Measurements from ENCODE around the gene ANXA4. TPM values are rescaled to one million over a fixed set of nuclear protein-coding genes. Genes with fewer than 3 reads are reported as not detected.
"Not testable (repeated sequence)": the region's sequence is repeated elsewhere in the genome, so short reads cannot be mapped to it uniquely, and the experiment has no call there.

ANXA4 gene
- total RNA-seq, 4 donors from 2014 or later = 33.3 to 125 (median 99.4) TPM

DNA sequence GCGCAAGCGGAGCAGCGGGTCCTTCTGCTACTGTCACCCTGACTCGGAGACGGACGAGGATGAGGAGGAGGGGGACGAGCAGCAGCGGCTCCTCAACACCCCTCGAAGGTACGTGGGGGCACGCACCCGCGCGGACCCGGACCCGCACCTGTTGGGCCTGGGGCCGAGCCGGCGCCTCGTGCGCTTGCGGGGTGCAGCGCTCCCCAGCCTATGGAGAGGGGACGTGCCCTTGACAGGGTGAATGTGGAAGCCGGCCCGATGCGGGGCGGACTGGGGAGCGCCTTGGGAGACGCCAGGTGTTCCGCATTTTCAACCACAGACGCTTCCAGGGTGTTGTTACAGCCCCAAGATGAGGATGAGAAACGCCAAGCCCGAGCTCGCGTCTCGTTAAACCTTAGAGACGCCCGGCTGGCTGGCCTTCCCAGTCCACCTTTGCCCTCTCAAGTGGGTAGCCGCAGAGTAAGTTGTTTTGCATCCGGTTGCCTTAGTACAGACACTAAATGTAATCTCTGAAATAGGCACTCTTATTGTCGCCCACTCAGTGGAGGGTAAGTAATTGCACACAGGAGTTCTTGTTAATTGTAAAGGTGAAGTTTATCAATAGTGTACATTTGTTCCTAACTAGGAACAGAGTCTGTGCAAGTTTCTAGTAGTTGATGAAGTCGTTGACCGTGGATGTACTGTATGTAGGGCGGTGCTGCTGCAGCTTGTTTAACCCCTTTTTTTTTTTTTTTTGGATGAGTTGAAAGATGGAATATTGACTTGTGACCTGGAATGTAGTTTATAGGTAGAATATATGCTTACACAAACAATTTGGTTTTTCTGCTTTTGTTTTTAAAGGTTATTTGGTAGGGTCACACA, 88.3 kb downstream of the ANXA4 start:
- intact Hi-C loops (cut with DNase I; ENCODE audit: low total_unique reads) (no loop called here), in situ Hi-C loops (cut with MboI; ENCODE audit: low pct_ligation_motif_present in 1 of 4, low pct_unique_long_range_greater_than_20kb in 1 of 4, low sequenced_read_pairs in 3 of 4) (no loop called here)
- Histone ChIP-seq H3K27ac (peak overlapping the region; percentile 90 to 95 (median 92)), H3K9me3 (no peaks in the 10 kb centered on the region), H3K27me3 (no peaks in the 10 kb centered on the region), H3K4me3 (peak overlapping the region; percentile 88 to 99 (median 91)), H3K4me1 (peaks cover 14 to 42% (median 27%) of the 10 kb centered on the region in 4 donors), H3K36me3 (no peaks in the 10 kb centered on the region)
- TF ChIP-seq POLR2AphosphoS5 (IDR thresholded peaks at IDR 0.05) (peak in 1 of 3 donors; percentile 9), EP300 (IDR thresholded peaks at IDR 0.05; ENCODE audit: low read depth) (no peak)
- WGBS, 2 donors (ENCODE audit: low coverage in 1 of 2) = 1 to 5% methylated on average over 3 to 41 of the region's 45 CpGs
- peak; percentile 60 for DNase-seq

DNA sequence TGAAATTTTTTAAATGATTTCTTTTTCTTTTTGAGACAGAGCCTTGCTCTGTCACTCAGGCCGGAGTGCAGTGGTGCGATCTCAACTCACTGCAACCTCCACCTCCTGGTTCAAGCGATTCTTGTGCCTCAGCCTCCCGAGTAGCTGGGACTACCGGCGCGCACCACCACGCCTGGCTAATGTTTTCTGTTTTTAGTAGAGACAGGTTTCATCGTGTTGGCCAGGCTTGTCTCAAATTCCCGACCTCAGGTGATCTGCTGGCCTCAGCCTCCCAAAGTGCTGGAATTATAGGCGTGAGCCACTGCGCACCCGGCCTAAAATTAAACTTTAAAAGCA, 88.9 kb downstream of the ANXA4 start:
- Histone ChIP-seq H3K4me3 (peak overlapping the region in 3 of 4 donors; percentile 88 to 91 (median 91)), H3K27ac (peak overlapping the region; percentile 90 to 95 (median 92)), H3K4me1 (peaks cover 14 to 42% (median 27%) of the 10 kb centered on the region in 4 donors)
- H3K36me3 ChIP-seq; intact Hi-C loops (cut with DNase I; ENCODE audit: low total_unique reads); DNase-seq; H3K27me3 ChIP-seq; H3K9me3 ChIP-seq; in situ Hi-C loops (cut with MboI; ENCODE audit: low pct_ligation_motif_present in 1 of 4, low pct_unique_long_range_greater_than_20kb in 1 of 4, low sequenced_read_pairs in 3 of 4): not testable (repeated sequence)
- WGBS, 2 donors (ENCODE audit: low coverage in 1 of 2) = 81 to 85% methylated on average over 7 to 13 of the region's 13 CpGs

DNA sequence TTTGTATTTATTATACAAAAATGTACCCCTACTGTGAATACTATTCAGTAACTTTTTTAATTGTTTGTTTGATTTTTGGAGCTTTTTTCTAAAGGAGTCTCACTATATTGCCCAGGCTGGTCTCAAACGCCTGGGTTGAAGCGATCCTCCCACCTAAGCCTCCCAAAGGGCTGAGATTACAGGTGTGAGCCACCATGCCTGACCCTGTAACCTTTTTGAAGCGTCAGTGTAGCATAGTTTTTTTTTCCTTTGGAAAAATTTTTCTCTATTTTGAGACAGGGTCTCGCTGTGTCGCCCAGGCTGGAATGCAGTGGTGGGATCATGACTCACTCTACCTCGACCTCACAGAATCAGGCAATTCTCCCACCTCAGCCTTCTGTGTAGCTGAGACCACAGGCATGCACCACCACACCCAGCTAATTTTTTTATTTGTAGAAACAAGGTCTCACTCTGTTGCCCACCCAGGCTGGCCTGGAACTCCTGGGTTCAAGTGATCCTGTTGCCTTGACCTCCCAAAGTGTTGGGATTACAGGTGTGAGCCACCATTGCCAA, 89.5 kb downstream of the ANXA4 start:
- in situ Hi-C loops (cut with MboI; ENCODE audit: low pct_ligation_motif_present in 1 of 4, low pct_unique_long_range_greater_than_20kb in 1 of 4, low sequenced_read_pairs in 3 of 4) (no loop called here), intact Hi-C loops (cut with DNase I; ENCODE audit: low total_unique reads) (no loop called here)
- 90 to 100% methylated on average over 1 to 6 of the region's 6 CpGs for WGBS, 2 donors (ENCODE audit: low coverage in 1 of 2)
- Histone ChIP-seq H3K9me3 (no peaks in the 10 kb centered on the region), H3K27me3 (no peaks in the 10 kb centered on the region), H3K27ac (no peak overlapping the region), H3K4me3 (no peak overlapping the region), H3K36me3 (no peaks in the 10 kb centered on the region), H3K4me1 (peaks cover 14 to 42% (median 27%) of the 10 kb centered on the region in 4 donors)
- DNase-seq = no peak
- TF ChIP-seq, protein P1, sequence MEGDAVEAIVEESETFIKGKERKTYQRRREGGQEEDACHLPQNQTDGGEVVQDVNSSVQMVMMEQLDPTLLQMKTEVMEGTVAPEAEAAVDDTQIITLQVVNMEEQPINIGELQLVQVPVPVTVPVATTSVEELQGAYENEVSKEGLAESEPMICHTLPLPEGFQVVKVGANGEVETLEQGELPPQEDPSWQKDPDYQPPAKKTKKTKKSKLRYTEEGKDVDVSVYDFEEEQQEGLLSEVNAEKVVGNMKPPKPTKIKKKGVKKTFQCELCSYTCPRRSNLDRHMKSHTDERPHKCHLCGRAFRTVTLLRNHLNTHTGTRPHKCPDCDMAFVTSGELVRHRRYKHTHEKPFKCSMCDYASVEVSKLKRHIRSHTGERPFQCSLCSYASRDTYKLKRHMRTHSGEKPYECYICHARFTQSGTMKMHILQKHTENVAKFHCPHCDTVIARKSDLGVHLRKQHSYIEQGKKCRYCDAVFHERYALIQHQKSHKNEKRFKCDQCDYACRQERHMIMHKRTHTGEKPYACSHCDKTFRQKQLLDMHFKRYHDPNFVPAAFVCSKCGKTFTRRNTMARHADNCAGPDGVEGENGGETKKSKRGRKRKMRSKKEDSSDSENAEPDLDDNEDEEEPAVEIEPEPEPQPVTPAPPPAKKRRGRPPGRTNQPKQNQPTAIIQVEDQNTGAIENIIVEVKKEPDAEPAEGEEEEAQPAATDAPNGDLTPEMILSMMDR (IDR thresholded peaks at IDR 0.05) = no peak
- TF ChIP-seq POLR2A (IDR thresholded peaks at IDR 0.05) (no peak), EP300 (IDR thresholded peaks at IDR 0.05; ENCODE audit: low read depth) (no peak), POLR2AphosphoS5 (IDR thresholded peaks at IDR 0.05) (no peak)

DNA sequence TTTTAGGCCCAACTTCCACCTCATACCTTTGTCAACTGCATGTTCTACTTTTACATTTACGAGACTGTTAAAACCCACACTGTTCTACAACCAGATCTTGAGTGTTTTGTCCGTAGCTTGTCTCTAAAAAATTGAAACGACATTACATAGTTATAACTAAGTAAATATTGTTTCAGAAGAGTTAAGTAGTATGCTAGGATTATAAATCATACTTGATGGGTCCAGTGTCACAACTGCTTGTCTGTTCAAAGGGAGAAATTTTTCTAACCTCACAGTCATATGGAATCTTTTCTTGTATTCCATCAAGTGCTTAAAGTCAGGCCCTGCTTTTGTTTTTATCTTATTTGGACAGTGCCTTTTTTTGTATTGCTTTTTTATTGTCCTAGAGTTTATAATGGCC, 91.8 kb downstream of the ANXA4 start:
- no peaks in the 10 kb centered on the region for H3K9me3 ChIP-seq
- DNase-seq = no peak
- TF ChIP-seq POLR2A (IDR thresholded peaks at IDR 0.05) = no peak
- TF ChIP-seq EP300 (IDR thresholded peaks at IDR 0.05; ENCODE audit: low read depth) = no peak
- no peak for TF ChIP-seq POLR2AphosphoS5 (IDR thresholded peaks at IDR 0.05)
- TF ChIP-seq, protein P1 (IDR thresholded peaks at IDR 0.05) = no peak
- in situ Hi-C loops (cut with MboI; ENCODE audit: low pct_ligation_motif_present in 1 of 4, low pct_unique_long_range_greater_than_20kb in 1 of 4, low sequenced_read_pairs in 3 of 4) (no loop called here), intact Hi-C loops (cut with DNase I; ENCODE audit: low total_unique reads) (no loop called here)
- H3K27me3 ChIP-seq = no peaks in the 10 kb centered on the region
- H3K4me3 ChIP-seq = no peak overlapping the region
- no peak overlapping the region for H3K27ac ChIP-seq
- H3K4me1 ChIP-seq = peaks cover 12 to 39% (median 23%) of the 10 kb centered on the region in 4 donors
- WGBS, 2 donors (ENCODE audit: low coverage in 1 of 2) = 56 to 66% methylated on average over 3 of the region's 3 CpGs
- peaks cover 0 to 4% (median 0%) of the 10 kb centered on the region in 4 donors for H3K36me3 ChIP-seq

DNA sequence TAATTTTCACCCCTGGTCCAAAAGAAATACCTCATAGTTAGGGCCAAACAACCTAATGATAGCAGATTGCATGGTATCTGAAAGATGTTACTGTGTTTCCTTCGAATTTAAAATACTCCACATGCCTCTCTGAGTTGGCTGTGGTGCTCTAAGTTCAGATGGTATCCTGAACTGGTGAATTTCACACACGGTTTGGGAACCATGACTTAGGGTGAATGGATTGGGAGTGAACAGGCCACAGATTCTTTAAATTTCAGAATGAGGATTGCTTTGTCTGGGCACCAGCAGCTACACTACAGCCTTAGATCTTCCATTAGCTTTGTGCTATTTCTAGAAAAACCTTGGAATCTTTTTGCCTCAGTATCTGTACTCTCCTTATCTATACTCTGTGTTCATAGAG, 93.7 kb downstream of the ANXA4 start:
- Histone ChIP-seq H3K27me3 (no peaks in the 10 kb centered on the region), H3K27ac (no peak overlapping the region), H3K4me3 (no peak overlapping the region), H3K36me3 (peaks cover 0 to 6% (median 0%) of the 10 kb centered on the region in 4 donors), H3K4me1 (peaks cover 10 to 32% (median 16%) of the 10 kb centered on the region in 4 donors), H3K9me3 (no peaks in the 10 kb centered on the region)
- DNase-seq = no peak
- intact Hi-C loops (cut with DNase I; ENCODE audit: low total_unique reads) (no loop called here), in situ Hi-C loops (cut with MboI; ENCODE audit: low pct_ligation_motif_present in 1 of 4, low pct_unique_long_range_greater_than_20kb in 1 of 4, low sequenced_read_pairs in 3 of 4) (no loop called here)
- TF ChIP-seq, protein P1 (IDR thresholded peaks at IDR 0.05) = no peak
- TF ChIP-seq EP300 (IDR thresholded peaks at IDR 0.05; ENCODE audit: low read depth) (no peak), POLR2A (IDR thresholded peaks at IDR 0.05) (no peak), POLR2AphosphoS5 (IDR thresholded peaks at IDR 0.05) (no peak)
- 75 to 91% methylated on average over 2 of the region's 2 CpGs for WGBS, 2 donors (ENCODE audit: low coverage in 1 of 2)
